H9 (cell line): ENCODE measurements around the gene GSTM1. TPM values are rescaled to one million over a fixed set of nuclear protein-coding genes. Genes with fewer than 3 reads are reported as not detected.

Experiments
- DNase-seq: peaks from one replicate; pipeline ENCODE4 v3.0.0-alpha.2; 2017
- H2AFZ ChIP-seq: one replicate; pipeline ENCODE4 v1.6.1; 2013; ENCODE audit warnings: mild to moderate bottlenecking, low read length, control low read depth, moderate library complexity
- H2AK5ac ChIP-seq: 2 replicates; pipeline ENCODE4 v1.6.1; 2013; ENCODE audit warnings: low read length, control low read depth, mixed read lengths; ENCODE audit not compliant: insufficient read length
- H2BK120ac ChIP-seq: one replicate; pipeline ENCODE4 v1.6.1; 2013; ENCODE audit warnings: low read depth, mild to moderate bottlenecking, low read length, control low read depth, inconsistent platforms; ENCODE audit not compliant: poor library complexity, severe bottlenecking
- H2BK12ac ChIP-seq: 2 replicates; pipeline ENCODE4 v1.6.1; 2013; ENCODE audit warnings: low read length, control low read depth, mixed read lengths, low read depth; ENCODE audit not compliant: insufficient read length
- H2BK15ac ChIP-seq: 2 replicates; pipeline ENCODE4 v1.6.1; 2013; ENCODE audit warnings: low read depth, low read length, control low read depth
- H2BK20ac ChIP-seq: one replicate; pipeline ENCODE4 v1.6.1; 2013; ENCODE audit warnings: low read depth, mild to moderate bottlenecking, low read length, control low read depth, inconsistent platforms; ENCODE audit not compliant: poor library complexity, severe bottlenecking
- H2BK5ac ChIP-seq: 2 replicates; pipeline ENCODE4 v1.6.1; 2013; ENCODE audit warnings: low read length, control low read depth, mixed read lengths; ENCODE audit not compliant: insufficient read length
- H3K14ac ChIP-seq: 2 replicates; pipeline ENCODE4 v1.6.1; 2013; ENCODE audit warnings: low read length, control low read depth; ENCODE audit not compliant: insufficient read depth
- H3K18ac ChIP-seq: 2 replicates; pipeline ENCODE4 v1.6.1; 2013; ENCODE audit warnings: low read depth, mild to moderate bottlenecking, mixed read lengths, low read length, control low read depth; ENCODE audit not compliant: insufficient read length
- H3K23ac ChIP-seq: 2 replicates; pipeline ENCODE4 v1.6.1; 2013; ENCODE audit warnings: low read length, control low read depth, mixed read lengths, low read depth; ENCODE audit not compliant: insufficient read length
- H3K23me2 ChIP-seq: 2 replicates; pipeline ENCODE4 v1.6.1; 2013; ENCODE audit warnings: low read depth, mild to moderate bottlenecking, mixed read lengths, low read length, control low read depth; ENCODE audit not compliant: insufficient read length, poor library complexity, severe bottlenecking
- H3K27ac ChIP-seq: 2 replicates; pipeline ENCODE4 v1.5.1; 2013; ENCODE audit warnings: low read length, control low read depth, mixed read lengths, low read depth; ENCODE audit not compliant: insufficient read length
- H3K27me3 ChIP-seq: 2 replicates; pipeline ENCODE4 v1.6.1; 2013; ENCODE audit warnings: low read length, control low read depth, inconsistent platforms; ENCODE audit not compliant: insufficient read depth
- H3K4ac ChIP-seq: 2 replicates; pipeline ENCODE4 v1.6.1; 2013; ENCODE audit warnings: low read depth, mild to moderate bottlenecking, control low read depth, inconsistent platforms, low read length, moderate library complexity
- H3K4me1 ChIP-seq: 2 replicates; pipeline ENCODE4 v1.6.1; 2013; ENCODE audit warnings: low read length, control low read depth, inconsistent platforms; ENCODE audit not compliant: insufficient read depth
- H3K4me2 ChIP-seq: 2 replicates; pipeline ENCODE4 v1.6.1; 2013; ENCODE audit warnings: low read length, control low read depth, mixed read lengths; ENCODE audit not compliant: insufficient read length, insufficient read depth
- H3K56ac ChIP-seq: 2 replicates; pipeline ENCODE4 v1.6.1; 2013; ENCODE audit warnings: low read depth, mild to moderate bottlenecking, mixed read lengths, low read length, control low read depth; ENCODE audit not compliant: insufficient read length
- H3K79me1 ChIP-seq: 2 replicates; pipeline ENCODE4 v1.6.1; 2013; ENCODE audit warnings: low read depth, mild to moderate bottlenecking, moderate library complexity, low read length, control low read depth, inconsistent platforms; ENCODE audit not compliant: insufficient read depth, poor library complexity, severe bottlenecking
- H3K79me2 ChIP-seq: 2 replicates; pipeline ENCODE4 v1.6.1; 2013; ENCODE audit warnings: low read length, control low read depth, inconsistent platforms; ENCODE audit not compliant: insufficient read depth
- H3K9ac ChIP-seq: 2 replicates; pipeline ENCODE4 v1.6.1; 2013; ENCODE audit warnings: low read length, control low read depth, mixed read lengths; ENCODE audit not compliant: insufficient read length; ENCODE audit errors: extremely low read depth
- H3K9me3 ChIP-seq: one replicate; pipeline ENCODE4 v1.6.1; 2013; ENCODE audit warnings: low read depth, low read length, inconsistent platforms; ENCODE audit not compliant: control insufficient read depth
- H3T11ph ChIP-seq: one replicate; pipeline ENCODE4 v1.6.1; 2013; ENCODE audit warnings: mild to moderate bottlenecking, low read length, control low read depth, inconsistent platforms
- H4K20me1 ChIP-seq: one replicate; pipeline ENCODE4 v1.6.1; 2013; ENCODE audit not compliant: control insufficient read depth, insufficient read length, insufficient read depth
- H4K5ac ChIP-seq: 2 replicates; pipeline ENCODE4 v1.6.1; 2013; ENCODE audit warnings: low read depth, mild to moderate bottlenecking, mixed read lengths, low read length, control low read depth; ENCODE audit not compliant: insufficient read length
- H4K8ac ChIP-seq: replicated peaks from 2 replicates; pipeline ENCODE4 v1.6.1; 2013; ENCODE audit warnings: low read length, control low read depth, mixed read lengths, low read depth; ENCODE audit not compliant: insufficient read length
- H4K91ac ChIP-seq: 2 replicates; pipeline ENCODE4 v1.6.1; 2013; ENCODE audit warnings: low read depth, mild to moderate bottlenecking, moderate library complexity, mixed read lengths, low read length, control low read depth; ENCODE audit not compliant: insufficient read length
- H3K27ac Mint-ChIP-seq, 3 experiments: 2 replicates in 2 of 3; 3 replicates in 1 of 3; pipeline ENCODE4 v1.8.0; 2020 to 2021; ENCODE audit warnings: mixed read lengths in 3 of 3, mild to moderate bottlenecking in 1 of 3, moderate library complexity in 1 of 3
- H3K27me3 Mint-ChIP-seq: 2 replicates; pipeline ENCODE4 v1.8.0; 2021; ENCODE audit warnings: low read depth, mild to moderate bottlenecking, moderate library complexity, mixed read lengths
- H3K36me3 Mint-ChIP-seq, 3 experiments: 2 replicates in 2 of 3; 3 replicates in 1 of 3; pipeline ENCODE4 v1.8.0; 2020 to 2021; ENCODE audit warnings: low read depth in 3 of 3, mixed read lengths in 3 of 3; ENCODE audit not compliant: insufficient read depth in 1 of 3
- H3K4me1 Mint-ChIP-seq, 2 experiments: 2 replicates each; pipeline ENCODE4 v1.8.0; 2020; ENCODE audit warnings: mixed read lengths in 2 of 2
- H3K4me3 Mint-ChIP-seq, 2 experiments: 2 replicates in 1 of 2; 3 replicates in 1 of 2; pipeline ENCODE4 v1.8.0; 2020 to 2021; ENCODE audit warnings: mild to moderate bottlenecking in 2 of 2, mixed read lengths in 2 of 2, moderate library complexity in 1 of 2
- H3K9me3 Mint-ChIP-seq, 2 experiments: 2 replicates in 1 of 2; 3 replicates in 1 of 2; pipeline ENCODE4 v1.8.0; 2020; ENCODE audit warnings: mild to moderate bottlenecking in 2 of 2, mixed read lengths in 2 of 2, moderate library complexity in 1 of 2
- WGBS: extraction: QIAGEN DNeasy Blood & Tissue Kit; methylation state at CpG from one replicate; pipeline ENCODE4 v1.1.7; 2013; ENCODE audit warnings: missing lambda C conversion rate, low lambda C conversion rate, mixed read lengths; ENCODE audit not compliant: insufficient read length; ENCODE audit errors: extremely low coverage; 5-methylcytosine and 5-hydroxymethylcytosine counted together
- total RNA-seq: library from RNA; stranded (reverse); gene quantifications from 2 replicates; pipeline ENCODE4 v1.2.1, GENCODE V29; 2021
- TF ChIP-seq, protein P1 (sequence below): fragments of 200-600 bp; sonication (generic); conservative IDR thresholded peaks from 3 replicates; pipeline ENCODE4 v1.8.0; 2021; ENCODE audit warnings: antibody characterized with exemption, mild to moderate bottlenecking

Gene GSTM1
- total RNA-seq, 1 experiment from 2014 or later, result 19.5 TPM

DNA sequence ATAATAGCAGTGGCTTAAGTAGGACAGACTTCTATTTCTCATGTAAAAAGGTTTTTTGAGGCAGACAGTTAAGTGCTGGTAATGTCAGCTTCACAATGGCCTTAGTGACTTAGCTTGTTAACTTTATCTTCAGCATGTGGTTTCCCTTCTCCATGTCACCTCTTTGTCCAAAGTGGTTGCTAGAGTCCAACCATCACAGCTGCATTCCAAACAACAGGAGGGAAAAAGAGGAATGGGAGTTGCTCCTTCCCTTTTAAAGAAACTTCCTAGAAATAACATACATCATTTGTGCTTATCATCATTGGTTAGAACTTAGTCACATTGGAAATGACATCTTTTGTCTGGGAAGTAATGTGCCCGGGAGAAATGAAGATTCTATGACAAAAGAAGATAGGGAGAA lies 34.4 kb downstream of the GSTM1 start:
- Histone ChIP-seq H2BK15ac (no peak overlapping the region), H4K5ac (no peak overlapping the region), H3K27ac (no peak overlapping the region), H2BK20ac (no peak overlapping the region), H4K8ac (no peak overlapping the region), H2BK5ac (no peak overlapping the region), H3K79me2 (no peaks in the 10 kb centered on the region), H3T11ph (no peak overlapping the region), H3K4me1 (no peaks in the 10 kb centered on the region), H4K20me1 (no peaks in the 10 kb centered on the region), H3K14ac (no peak overlapping the region), H3K23me2 (no peaks in the 10 kb centered on the region), H3K4ac (no peak overlapping the region), H3K79me1 (no peaks in the 10 kb centered on the region), H3K18ac (no peak overlapping the region), H3K56ac (no peak overlapping the region), H3K4me2 (no peak overlapping the region), H3K27me3 (no peaks in the 10 kb centered on the region), H3K9ac (no peak overlapping the region), H4K91ac (no peak overlapping the region), H2AK5ac (no peak overlapping the region), H2BK120ac (no peak overlapping the region), H2BK12ac (no peak overlapping the region), H3K9me3 (peaks cover 7% of the 10 kb centered on the region), H2AFZ (no peak overlapping the region), H3K23ac (no peak overlapping the region)
- peaks cover 0 to 2% (median 2%) of the 10 kb centered on the region in 3 experiments; a peak in 4 of 7 replicates for H3K36me3 Mint-ChIP-seq
- H3K27ac Mint-ChIP-seq, result no peak overlapping the region
- H3K4me3 Mint-ChIP-seq, result no peak overlapping the region
- peaks cover 5 to 11% of the 10 kb centered on the region in 2 experiments for H3K9me3 Mint-ChIP-seq
- DNase-seq, result no peak
- TF ChIP-seq, protein P1, sequence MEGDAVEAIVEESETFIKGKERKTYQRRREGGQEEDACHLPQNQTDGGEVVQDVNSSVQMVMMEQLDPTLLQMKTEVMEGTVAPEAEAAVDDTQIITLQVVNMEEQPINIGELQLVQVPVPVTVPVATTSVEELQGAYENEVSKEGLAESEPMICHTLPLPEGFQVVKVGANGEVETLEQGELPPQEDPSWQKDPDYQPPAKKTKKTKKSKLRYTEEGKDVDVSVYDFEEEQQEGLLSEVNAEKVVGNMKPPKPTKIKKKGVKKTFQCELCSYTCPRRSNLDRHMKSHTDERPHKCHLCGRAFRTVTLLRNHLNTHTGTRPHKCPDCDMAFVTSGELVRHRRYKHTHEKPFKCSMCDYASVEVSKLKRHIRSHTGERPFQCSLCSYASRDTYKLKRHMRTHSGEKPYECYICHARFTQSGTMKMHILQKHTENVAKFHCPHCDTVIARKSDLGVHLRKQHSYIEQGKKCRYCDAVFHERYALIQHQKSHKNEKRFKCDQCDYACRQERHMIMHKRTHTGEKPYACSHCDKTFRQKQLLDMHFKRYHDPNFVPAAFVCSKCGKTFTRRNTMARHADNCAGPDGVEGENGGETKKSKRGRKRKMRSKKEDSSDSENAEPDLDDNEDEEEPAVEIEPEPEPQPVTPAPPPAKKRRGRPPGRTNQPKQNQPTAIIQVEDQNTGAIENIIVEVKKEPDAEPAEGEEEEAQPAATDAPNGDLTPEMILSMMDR, result no peak
- H3K4me1 Mint-ChIP-seq, result peaks cover 2 to 3% of the 10 kb centered on the region in 2 experiments; a peak in 2 of 4 replicates
- no CpG with 5 or more reads among the region's 1 CpG for WGBS
- H3K27me3 Mint-ChIP-seq, result peaks cover 5% of the 10 kb centered on the region
